Measurements from ENCODE around the gene RNF7. TPM values are rescaled to one million over a fixed set of nuclear protein-coding genes. Genes with fewer than 3 reads are reported as not detected.
"Not testable (repeated sequence)": the region's sequence is repeated elsewhere in the genome, so short reads cannot be mapped to it uniquely, and the experiment has no call there.

The RNF7 gene
- 43.5 and 57.0 TPM in 2 replicates for total RNA-seq

- peak; percentile 86 for TF ChIP-seq CTCF (IDR thresholded peaks at IDR 0.05; ENCODE audit: insufficient read depth, low read depth, low read length)
- peak; percentile 95 for DNase-seq (ENCODE audit: low read depth)
- H3K4me3 ChIP-seq (ENCODE audit: low read depth, low read length), result peak within 1 kb of the TSS; percentile 93
Observed at GRCh38 chr3:141738022-141738890, at the start of gene RNF7. Gene RNF7 (plus strand): TSS chr3:141738298. CDS start chr3:141738342, 44 bp downstream.

GRCh38 chr3:141690431-141691072 lies 47.5 kb upstream of the RNF7 start:
- TF ChIP-seq CTCF (IDR thresholded peaks at IDR 0.05; ENCODE audit: insufficient read depth, low read depth, low read length), result no peak
- no peak overlapping the region for H3K4me3 ChIP-seq (ENCODE audit: low read depth, low read length)
- no peak for DNase-seq (ENCODE audit: low read depth)

GRCh38 chr3:141691471-141691870 lies 46.6 kb upstream of the RNF7 start:
- not testable (repeated sequence) for H3K4me3 ChIP-seq (ENCODE audit: low read depth, low read length); DNase-seq (ENCODE audit: low read depth)

GRCh38 chr3:141692973-141693372 lies 45.1 kb upstream of the RNF7 start:
- not testable (repeated sequence) for H3K4me3 ChIP-seq (ENCODE audit: low read depth, low read length); DNase-seq (ENCODE audit: low read depth)

DNA sequence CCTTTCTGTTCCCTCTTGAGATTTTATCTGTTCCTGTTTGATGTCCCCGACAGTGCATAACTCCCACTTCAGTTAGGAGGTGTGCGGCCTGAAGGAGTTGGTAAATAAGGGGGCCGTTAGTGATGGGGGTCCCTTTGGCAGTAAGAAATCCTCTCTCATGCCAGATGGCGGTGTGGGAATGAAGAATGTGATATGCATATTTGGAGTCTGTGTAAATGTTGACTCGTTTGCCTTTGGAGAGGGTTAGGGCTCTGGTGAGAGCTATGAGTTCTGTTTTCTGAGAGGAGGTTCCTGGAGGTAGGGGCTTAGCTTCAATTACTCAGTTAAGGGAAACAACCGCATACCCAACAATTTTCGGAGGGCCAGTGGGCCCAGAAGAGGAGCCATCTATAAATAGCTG lies 38.8 kb upstream of the RNF7 start:
- H3K4me3 ChIP-seq (ENCODE audit: low read depth, low read length), result no peak overlapping the region
- DNase-seq (ENCODE audit: low read depth), result no peak
- TF ChIP-seq CTCF (IDR thresholded peaks at IDR 0.05; ENCODE audit: insufficient read depth, low read depth, low read length), result no peak

DNA sequence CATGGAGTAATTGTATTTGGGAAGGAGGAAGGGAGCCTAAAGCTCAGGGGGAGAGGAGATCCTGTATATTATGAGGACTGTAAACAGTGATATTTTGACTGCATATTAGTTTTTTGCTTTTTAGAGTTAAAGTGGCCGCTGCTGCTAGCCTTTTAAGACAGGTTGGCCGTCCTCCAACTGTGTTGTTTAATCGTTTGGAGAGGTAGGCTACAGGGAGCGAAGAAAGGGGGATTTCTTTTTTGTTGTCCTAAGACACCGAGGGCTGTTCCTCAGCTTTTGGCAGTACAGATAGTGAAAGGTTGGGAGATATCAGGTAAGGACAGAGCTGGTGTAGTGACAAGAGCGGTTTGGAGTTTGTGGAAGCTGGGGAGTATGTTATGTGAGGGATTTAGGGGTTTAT lies 38.2 kb upstream of the RNF7 start:
- DNase-seq (ENCODE audit: low read depth), result no peak
- TF ChIP-seq CTCF (IDR thresholded peaks at IDR 0.05; ENCODE audit: insufficient read depth, low read depth, low read length), result no peak

GRCh38 chr3:141703367-141703766 lies 34.7 kb upstream of the RNF7 start:
- H3K4me3 ChIP-seq (ENCODE audit: low read depth, low read length); DNase-seq (ENCODE audit: low read depth): not testable (repeated sequence)

More for the DNA sequence above, 38.2 kb upstream of the RNF7 start:
- H3K4me3 ChIP-seq (ENCODE audit: low read depth, low read length), result no peak overlapping the region

- no peak overlapping the region for H3K4me3 ChIP-seq (ENCODE audit: low read depth, low read length)
- DNase-seq (ENCODE audit: low read depth), result peak; percentile 34
- no peak for TF ChIP-seq CTCF (IDR thresholded peaks at IDR 0.05; ENCODE audit: insufficient read depth, low read depth, low read length)
Observed at GRCh38 chr3:141707741-141708203, 30.3 kb upstream of the RNF7 start.
